KMS-11 (cell line): ENCODE data around the gene NOXO1.

Experiments used
- H2AFZ ChIP-seq: fragments of 200-600 bp; sonication (generic); 2 replicates; pipeline ENCODE4 v1.6.1; 2016; ENCODE audit warnings: antibody characterized with exemption, mixed run types, low read depth
- H3K27ac ChIP-seq: fragments of 200-600 bp; sonication (generic); 2 replicates; pipeline ENCODE4 v1.6.1; 2016; ENCODE audit warnings: mild to moderate bottlenecking, mixed run types
- H3K27me3 ChIP-seq: fragments of 200-600 bp; sonication (generic); 2 replicates; pipeline ENCODE4 v1.6.1; 2017; ENCODE audit warnings: mild to moderate bottlenecking, low read depth, mixed run types, moderate library complexity; ENCODE audit not compliant: insufficient read depth
- H3K36me3 ChIP-seq: fragments of 200-600 bp; sonication (generic); 2 replicates; pipeline ENCODE4 v1.6.1; 2017; ENCODE audit warnings: mild to moderate bottlenecking, mixed run types; ENCODE audit not compliant: insufficient read depth
- H3K4me1 ChIP-seq: fragments of 200-600 bp; sonication (generic); 2 replicates; pipeline ENCODE4 v1.6.1; 2016; ENCODE audit warnings: mild to moderate bottlenecking, low read depth, mixed run types; ENCODE audit not compliant: poor library complexity, severe bottlenecking
- H3K4me2 ChIP-seq: fragments of 200-600 bp; sonication (generic); 2 replicates; pipeline ENCODE4 v1.7.0; 2016; ENCODE audit warnings: mild to moderate bottlenecking, mixed run types
- H3K4me3 ChIP-seq: fragments of 200-600 bp; sonication (generic); IDR thresholded peaks from 2 replicates; pipeline ENCODE4 v1.6.1; 2017; ENCODE audit warnings: low read depth, low read length, mixed read lengths; ENCODE audit not compliant: insufficient read depth
- H3K79me2 ChIP-seq: fragments of 200-600 bp; sonication (generic); 2 replicates; pipeline ENCODE4 v1.6.1; 2016; ENCODE audit warnings: low read depth, mixed run types; ENCODE audit not compliant: insufficient read depth
- H3K9ac ChIP-seq: fragments of 200-600 bp; sonication (generic); 2 replicates; pipeline ENCODE4 v1.6.1; 2016; ENCODE audit warnings: mild to moderate bottlenecking, mixed run types
- H4K20me1 ChIP-seq: fragments of 200-600 bp; sonication (generic); 2 replicates; pipeline ENCODE4 v1.6.1; 2016; ENCODE audit warnings: mild to moderate bottlenecking, mixed run types; ENCODE audit not compliant: insufficient read depth
- TF ChIP-seq, protein P1 (sequence below): fragments of 200-600 bp; sonication (generic); conservative IDR thresholded peaks from 2 replicates; pipeline ENCODE4 v1.6.1; 2017; ENCODE audit warnings: low read depth, mild to moderate bottlenecking, antibody characterized with exemption, low read length, moderate library complexity, mixed read lengths

The NOXO1 gene, protein sequence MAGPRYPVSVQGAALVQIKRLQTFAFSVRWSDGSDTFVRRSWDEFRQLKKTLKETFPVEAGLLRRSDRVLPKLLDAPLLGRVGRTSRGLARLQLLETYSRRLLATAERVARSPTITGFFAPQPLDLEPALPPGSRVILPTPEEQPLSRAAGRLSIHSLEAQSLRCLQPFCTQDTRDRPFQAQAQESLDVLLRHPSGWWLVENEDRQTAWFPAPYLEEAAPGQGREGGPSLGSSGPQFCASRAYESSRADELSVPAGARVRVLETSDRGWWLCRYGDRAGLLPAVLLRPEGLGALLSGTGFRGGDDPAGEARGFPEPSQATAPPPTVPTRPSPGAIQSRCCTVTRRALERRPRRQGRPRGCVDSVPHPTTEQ

DNA sequence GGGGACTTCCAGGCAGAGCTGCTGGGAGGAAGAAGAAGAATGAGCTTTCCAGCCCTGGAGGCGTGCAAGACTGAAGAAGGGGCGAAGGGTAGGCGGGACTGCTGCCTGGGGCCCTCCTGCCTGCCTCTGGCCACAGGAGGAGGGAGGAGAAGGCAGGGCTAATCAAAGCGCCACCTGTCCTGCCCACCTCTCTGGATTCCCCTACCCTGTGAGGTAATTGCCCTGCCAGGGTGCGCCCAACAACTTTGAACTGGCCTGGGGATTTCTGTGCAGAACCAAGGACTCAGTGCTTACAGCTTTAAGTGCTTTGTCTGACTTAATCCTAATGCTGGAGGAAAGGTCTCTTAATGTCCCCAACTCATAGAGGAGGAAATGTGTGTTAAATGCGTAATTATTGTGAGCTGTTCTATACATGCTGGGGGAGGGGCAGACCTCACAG is at the start of gene NOXO1:
NOXO1 (minus strand) TSS at position 72 of the 439 bp plus-strand sequence. CDS start 290 bp downstream, outside the sequence.
- Histone ChIP-seq H3K4me1 (peaks cover 37% of the 10 kb centered on the region), H3K4me2 (peak within 1 kb of the TSS; percentile 4), H3K4me3 (no peak within 1 kb of the TSS), H3K9ac (no peak within 1 kb of the TSS), H4K20me1 (no peaks in the 10 kb centered on the region), H3K79me2 (no peaks in the 10 kb centered on the region), H2AFZ (no peak within 1 kb of the TSS), H3K36me3 (no peaks in the 10 kb centered on the region; the same call in 1 of the 2 replicates), H3K27ac (peak within 1 kb of the TSS; percentile 4; the same call in 1 of the 2 replicates), H3K27me3 (peaks cover 5% of the 10 kb centered on the region; the same call in 1 of the 2 replicates)
- TF ChIP-seq, protein P1, sequence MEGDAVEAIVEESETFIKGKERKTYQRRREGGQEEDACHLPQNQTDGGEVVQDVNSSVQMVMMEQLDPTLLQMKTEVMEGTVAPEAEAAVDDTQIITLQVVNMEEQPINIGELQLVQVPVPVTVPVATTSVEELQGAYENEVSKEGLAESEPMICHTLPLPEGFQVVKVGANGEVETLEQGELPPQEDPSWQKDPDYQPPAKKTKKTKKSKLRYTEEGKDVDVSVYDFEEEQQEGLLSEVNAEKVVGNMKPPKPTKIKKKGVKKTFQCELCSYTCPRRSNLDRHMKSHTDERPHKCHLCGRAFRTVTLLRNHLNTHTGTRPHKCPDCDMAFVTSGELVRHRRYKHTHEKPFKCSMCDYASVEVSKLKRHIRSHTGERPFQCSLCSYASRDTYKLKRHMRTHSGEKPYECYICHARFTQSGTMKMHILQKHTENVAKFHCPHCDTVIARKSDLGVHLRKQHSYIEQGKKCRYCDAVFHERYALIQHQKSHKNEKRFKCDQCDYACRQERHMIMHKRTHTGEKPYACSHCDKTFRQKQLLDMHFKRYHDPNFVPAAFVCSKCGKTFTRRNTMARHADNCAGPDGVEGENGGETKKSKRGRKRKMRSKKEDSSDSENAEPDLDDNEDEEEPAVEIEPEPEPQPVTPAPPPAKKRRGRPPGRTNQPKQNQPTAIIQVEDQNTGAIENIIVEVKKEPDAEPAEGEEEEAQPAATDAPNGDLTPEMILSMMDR, result no peak

DNA sequence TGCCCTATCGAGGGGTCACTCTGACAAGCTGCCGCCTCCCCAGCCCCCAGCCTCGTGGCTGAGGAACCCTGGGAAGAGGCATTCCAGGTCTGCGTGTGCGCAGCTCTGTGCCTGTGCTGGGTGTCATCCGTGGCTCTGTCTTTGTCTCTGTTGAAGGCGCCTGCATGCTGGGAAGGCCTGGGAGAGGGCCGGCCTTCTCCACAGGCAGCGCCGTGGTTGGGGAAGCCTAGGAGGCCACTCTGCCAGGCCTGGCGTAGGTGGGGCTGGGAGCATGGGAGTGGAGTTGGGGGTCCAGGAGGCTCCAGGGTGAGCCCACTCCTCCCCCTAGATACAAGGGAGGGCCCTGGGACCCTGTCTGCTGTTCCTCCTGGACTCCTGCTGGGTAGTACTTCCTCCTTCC is 48.8 kb upstream of the NOXO1 start:
- Histone ChIP-seq H3K9ac (no peak overlapping the region), H3K4me3 (no peak overlapping the region), H3K27ac (no peak overlapping the region), H3K27me3 (peaks cover 17% of the 10 kb centered on the region), H3K4me1 (peaks cover 18% of the 10 kb centered on the region), H2AFZ (no peak overlapping the region), H3K79me2 (no peaks in the 10 kb centered on the region), H3K36me3 (no peaks in the 10 kb centered on the region), H4K20me1 (no peaks in the 10 kb centered on the region), H3K4me2 (no peak overlapping the region)
- TF ChIP-seq, protein P1, result no peak

DNA sequence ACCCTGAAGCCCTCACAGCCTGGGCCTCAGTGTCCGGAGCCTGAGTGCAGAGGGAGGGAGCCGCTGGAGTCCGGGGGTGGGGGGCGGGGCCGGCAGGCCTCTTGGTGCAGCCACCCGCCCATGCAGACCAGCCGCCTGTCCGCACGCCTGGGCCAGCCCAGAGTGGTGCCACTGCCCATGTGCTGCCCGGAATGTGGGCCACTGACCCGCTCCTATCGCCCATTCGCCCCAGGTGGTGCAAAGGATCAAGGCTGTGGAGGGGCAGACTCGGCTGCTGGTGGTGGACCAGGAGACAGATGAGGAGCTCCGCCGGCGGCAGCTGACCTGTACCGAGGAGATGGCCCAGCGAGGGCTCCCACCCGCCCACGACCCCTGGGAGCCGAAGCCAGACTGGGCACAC is 48.1 kb upstream of the NOXO1 start:
- Histone ChIP-seq H3K27ac (no peak overlapping the region), H2AFZ (no peak overlapping the region), H3K4me1 (peaks cover 18% of the 10 kb centered on the region), H3K9ac (no peak overlapping the region), H3K4me2 (no peak overlapping the region), H3K27me3 (peaks cover 17% of the 10 kb centered on the region), H3K4me3 (no peak overlapping the region), H3K79me2 (no peaks in the 10 kb centered on the region), H4K20me1 (no peaks in the 10 kb centered on the region), H3K36me3 (no peaks in the 10 kb centered on the region)
- TF ChIP-seq, protein P1, result no peak

DNA sequence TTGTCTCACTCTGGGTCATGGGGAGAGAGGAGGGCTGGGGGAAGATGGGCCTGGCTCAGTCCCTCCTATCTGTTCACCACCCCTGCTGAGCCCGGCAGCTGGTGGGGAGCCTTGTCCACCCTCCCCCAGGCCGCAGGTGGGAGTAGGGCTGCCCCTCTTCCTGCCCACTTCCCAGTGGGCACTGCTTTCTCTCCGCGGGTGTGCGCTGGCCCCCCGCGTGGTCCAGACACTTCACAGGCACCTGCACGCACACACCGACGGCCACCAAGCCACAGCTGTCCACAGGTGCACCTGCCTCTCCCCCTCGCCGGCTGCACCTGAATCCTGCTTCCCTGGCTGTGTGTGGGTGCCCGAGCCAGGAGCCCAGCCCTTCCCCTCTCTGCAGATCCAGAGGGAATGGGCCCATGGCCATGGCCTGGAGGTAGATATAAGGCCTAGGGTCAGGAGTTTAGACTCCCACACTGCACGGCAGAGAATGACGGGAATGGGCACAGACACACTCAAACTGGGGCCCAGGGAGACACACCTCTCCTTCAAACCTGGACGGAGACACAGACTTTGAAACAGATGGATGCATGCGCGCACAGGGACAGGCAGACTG is 47.5 kb upstream of the NOXO1 start:
- no peak overlapping the region for H3K4me2 ChIP-seq
- no peaks in the 10 kb centered on the region for H3K79me2 ChIP-seq
- peaks cover 17% of the 10 kb centered on the region for H3K27me3 ChIP-seq
- no peaks in the 10 kb centered on the region for H3K36me3 ChIP-seq
- no peak overlapping the region for H3K4me3 ChIP-seq
- peaks cover 18% of the 10 kb centered on the region for H3K4me1 ChIP-seq
- TF ChIP-seq, protein P1, result no peak
- H3K27ac ChIP-seq, result no peak overlapping the region
- H2AFZ ChIP-seq, result no peak overlapping the region
- H3K9ac ChIP-seq, result no peak overlapping the region
- H4K20me1 ChIP-seq, result no peaks in the 10 kb centered on the region
